ENCODE results near the gene MAST2.
"Not testable (repeated sequence)": the region's sequence is repeated elsewhere in the genome, so short reads cannot be mapped to it uniquely, and the experiment has no call there.

Gene MAST2

DNA sequence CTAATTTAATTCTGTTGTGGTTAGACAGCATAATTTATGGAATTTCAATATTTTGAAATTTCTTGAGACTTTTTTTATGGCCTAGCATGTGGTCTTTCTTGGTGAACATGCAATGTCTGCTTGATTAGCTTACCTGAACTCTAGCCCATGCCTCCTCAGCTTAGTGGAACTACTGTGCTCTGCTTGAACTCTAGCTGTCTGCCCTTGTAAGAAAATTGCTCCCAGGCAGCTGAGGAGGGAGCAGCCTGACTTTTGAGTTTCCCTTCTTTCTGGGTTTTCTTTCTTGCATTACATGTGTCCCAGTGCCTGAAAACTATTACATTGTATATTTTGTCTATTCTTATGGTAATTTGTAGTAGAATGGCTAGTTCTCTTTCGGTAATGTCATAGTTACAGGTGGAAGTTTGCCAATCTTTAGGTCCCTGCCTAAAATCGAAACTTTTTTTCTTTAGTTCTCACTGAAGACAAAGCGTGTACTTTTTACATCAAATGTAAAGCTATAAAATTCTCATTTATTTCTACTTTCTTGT, 105.3 kb downstream of the MAST2 start:
- no peak for DNase-seq

DNA sequence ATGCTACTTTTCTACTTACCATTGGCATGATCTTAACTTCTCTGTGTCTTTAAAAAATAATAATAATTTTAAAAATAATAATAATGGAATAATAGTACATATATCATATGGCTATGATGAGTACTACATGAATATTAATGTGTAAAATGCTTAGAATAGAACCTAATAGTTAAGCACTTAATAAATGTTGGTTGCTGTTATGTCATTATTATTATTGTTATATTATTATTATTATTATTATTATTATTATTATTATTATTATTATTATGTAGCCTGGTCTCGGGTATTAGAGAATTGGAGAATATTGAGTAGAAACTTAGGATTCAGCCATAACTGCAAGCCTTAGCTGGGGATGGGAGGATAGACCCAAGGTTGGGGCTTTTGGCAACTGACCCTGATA, 108.2 kb downstream of the MAST2 start:
- DNase-seq: no peak

DNA sequence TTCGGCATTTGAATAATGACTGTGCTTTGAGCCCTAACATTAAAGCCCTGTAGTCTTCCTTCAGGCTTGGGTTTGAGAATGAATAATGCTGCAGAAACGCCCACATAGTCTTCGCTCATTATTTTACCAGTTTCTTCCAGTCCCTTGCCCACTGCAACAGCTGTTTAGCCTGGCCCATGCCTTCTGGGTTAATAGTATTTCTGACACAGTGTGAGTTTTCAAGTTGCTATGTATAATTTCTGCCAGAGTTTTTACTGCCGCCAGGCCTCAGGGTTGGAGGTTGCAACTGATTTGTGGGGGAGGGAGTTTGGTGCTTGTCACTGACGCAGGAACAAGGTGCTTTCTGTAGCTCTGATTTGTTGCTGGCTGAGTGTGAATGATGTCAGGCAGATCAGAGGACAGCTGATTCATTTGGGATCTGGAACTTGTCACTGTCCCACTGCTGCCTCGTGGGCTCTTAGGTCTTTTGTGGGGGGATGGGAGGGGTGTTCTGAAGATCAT, 109.8 kb downstream of the MAST2 start:
- DNase-seq: no peak

DNA sequence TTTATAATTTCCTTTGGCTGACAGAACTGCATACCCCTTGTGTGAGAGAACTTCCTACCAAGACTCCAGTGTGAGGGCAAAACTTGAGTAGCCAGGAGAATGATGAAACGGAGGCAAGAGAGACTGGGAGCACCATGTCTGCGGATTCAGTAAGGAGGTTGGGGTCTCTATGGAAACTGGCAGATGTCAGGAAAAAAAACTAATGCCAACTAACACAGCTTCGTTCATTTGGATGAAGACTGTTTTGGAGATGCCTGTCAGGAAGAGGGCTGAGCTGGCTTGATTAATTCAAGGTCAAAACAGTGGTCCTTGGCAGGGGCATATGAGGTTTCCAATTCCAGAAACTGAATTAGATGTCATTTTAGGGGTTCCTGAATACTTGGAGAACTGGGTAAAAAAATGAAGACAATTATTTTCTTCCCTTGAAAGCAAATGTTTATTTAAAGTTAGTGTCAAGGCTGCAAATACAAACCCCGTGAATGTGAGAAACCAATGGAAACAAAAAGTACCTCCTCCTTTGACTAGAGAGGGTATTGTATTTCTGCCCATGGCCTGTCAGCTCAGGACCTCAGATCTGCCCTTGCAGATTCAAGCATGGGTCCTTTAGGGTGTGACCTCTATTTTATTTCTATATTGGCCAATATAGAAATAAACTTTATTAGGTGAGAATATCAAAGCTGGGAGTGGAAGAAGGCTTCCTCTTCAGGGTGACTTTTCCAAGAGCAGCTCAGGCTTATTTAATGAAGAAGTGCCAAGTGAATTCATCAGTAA, 110.5 kb downstream of the MAST2 start:
- no peak for DNase-seq

DNA sequence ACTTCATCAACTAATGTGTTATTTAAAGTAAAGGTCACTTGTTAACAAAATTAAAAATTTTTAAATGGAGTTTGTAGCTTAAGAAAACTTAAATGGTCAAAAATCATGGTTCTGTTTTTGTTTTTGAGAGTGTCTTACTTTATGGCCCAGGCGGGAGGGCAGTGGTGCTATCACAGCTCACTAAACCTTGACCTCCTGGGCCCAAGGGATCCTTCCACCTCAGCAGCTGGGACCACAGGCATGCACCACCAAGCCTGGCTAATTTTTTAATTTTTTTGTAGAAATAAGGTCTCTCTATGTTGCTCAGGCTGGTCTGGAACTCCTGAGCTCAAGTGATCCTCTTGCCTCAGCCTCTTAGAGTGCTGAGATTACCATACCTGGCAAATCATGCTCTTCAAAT, 111.4 kb downstream of the MAST2 start:
- DNase-seq: no peak

DNA sequence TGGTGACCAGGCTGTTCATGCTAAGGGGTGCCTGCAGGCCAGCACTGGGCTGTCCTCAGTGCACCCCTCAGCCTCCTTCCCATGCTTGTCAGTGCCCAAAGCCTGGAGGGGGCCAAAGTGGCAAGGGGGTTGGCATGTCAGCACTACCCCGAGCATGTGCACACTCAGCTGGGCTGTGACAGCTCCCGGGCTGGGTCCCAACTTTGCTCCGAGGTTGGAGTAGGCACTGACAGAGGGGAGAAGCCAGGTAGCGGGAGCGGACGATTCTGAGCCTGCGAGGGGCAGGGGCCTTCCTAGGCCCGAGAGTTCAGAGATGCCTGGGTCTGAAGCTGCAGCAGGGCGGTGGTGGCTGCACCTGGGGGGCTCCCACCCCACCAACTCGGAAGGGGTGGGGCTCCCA, 119.0 kb downstream of the MAST2 start:
- no peak for DNase-seq

DNA sequence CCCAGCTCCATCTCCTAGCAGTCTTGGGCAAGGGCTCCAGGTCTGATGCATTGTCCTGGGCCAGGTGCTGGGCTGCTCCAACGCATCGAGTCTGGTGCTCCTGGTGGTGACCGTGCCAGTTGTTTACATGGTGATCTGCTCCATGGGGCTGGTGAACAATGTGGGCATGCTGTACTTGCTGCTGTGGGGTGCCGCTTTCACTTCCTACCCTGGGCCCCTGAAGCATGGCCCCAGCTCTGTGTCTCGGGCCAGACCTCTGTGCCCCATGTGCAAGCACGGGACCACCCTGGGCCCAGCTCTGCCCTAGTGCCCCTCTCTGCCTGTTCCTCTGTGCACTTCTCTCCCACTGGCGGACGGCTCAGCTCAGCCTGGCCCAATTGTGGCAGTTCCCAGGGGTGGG, 119.4 kb downstream of the MAST2 start:
- no peak for DNase-seq

DNA sequence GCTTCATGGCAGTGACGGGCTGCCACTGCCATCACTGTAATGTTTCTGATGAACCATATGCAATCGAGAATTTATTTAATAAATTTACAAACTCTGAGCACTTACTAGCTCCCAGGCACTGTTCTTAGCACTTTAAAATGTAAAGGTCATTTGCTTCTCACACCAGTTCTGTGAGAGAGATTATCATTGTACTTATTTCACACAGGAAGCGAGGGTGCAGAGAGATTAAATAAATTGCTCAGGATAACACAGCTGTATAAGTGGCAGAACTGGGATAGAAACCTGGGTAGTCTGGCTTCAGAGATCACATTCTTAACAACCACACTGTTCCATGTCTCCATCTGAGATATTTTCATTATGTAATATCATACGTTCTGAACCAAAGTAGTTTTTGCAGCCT, 119.9 kb downstream of the MAST2 start:
- no peak for DNase-seq

DNA sequence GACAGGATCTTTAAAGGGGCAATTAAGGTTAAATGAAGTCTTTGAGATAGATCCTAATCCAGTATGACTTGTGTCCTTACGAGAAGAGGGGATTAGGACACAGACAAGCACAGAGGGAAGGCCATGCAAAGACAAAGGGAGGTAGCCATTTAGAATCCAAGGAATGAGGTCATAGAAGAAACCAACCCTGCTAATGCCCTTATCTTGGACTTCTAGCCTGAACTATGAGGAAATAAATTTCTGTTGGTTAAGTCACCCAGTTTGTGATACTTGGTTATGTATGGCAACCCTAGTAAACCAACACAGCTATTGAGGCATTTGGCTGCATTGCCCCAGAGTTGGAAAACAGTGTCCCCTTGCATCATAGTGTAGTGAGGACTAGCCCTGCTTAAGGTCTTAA, 121.3 kb downstream of the MAST2 start:
- DNase-seq: no peak

DNA sequence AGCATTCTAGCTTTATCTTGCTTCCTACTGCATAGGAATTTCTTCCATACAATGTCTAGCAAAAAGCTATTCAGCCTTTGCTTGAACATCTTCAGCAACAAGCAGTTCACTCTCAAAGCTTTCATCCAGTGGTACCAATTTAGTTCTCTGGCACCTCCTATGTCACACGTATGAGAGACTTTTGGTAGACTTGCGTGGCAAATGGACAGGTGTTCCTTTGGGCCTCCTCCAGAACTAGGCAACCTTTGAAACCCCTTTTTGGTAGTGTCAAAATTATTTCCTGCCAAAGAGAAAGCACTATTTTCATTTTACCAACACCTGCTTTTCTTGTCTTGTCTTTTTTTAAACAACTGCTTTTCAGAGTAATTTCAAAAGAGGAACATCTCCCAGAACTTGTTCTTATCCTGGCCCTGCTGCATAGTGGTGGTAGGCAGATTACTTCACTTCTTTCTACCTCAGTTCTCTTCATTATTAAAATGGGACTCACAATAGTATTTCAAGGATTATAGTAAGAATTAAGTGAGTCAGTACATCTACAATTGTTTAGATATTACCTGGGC, 122.4 kb downstream of the MAST2 start:
- no peak for DNase-seq

DNA sequence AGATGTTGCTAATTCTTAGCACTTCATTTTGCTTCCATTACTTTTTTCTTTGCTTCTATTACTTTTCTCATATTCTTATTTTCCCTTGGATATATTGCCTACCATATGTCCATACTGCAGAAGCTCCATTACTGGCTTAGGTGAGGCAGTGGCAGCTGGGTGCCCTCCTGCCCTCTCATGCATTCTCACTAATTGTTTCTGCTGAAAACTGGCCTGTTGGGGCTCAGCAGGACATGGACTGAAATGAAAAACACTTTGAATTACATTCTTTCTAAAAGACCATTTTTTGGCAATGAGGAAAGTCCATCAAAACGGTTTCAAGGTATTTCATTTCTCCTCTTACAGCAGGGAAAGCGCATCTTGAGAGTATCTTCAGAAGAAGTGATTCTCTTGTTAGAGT, 122.9 kb downstream of the MAST2 start:
- no peak for DNase-seq

DNA sequence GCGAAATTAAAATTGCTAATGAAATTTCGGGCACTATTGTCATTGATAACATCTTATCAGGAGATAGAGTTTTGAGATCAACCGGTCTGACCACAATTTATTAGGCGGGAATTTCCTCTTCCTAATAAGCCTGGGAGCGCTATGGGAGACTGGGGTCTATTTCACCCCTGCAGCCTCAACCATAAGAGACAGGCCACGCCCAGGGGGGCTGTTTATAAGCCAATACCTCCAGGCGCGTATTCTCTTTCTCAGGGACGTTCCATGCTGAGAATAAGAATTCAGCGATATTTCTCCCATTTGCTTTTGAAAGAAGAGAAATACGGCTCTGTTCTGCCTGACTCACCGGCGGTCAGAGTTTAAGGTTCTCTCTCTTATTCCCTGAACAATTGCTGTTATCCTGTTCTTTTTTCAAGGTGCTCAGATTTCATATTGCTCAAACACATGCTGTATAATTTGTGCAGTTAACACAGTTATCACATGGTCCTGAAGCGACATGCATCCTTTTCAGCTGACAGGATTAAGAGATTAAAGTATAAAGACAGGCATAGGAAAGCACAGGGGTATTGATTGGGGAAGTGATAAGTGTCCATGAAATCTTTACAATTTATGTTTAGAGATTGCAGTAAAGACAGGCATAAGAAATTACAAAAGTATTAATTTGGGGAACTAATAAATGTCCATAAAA, 124.0 kb downstream of the MAST2 start:
- DNase-seq: not testable (repeated sequence)

DNA sequence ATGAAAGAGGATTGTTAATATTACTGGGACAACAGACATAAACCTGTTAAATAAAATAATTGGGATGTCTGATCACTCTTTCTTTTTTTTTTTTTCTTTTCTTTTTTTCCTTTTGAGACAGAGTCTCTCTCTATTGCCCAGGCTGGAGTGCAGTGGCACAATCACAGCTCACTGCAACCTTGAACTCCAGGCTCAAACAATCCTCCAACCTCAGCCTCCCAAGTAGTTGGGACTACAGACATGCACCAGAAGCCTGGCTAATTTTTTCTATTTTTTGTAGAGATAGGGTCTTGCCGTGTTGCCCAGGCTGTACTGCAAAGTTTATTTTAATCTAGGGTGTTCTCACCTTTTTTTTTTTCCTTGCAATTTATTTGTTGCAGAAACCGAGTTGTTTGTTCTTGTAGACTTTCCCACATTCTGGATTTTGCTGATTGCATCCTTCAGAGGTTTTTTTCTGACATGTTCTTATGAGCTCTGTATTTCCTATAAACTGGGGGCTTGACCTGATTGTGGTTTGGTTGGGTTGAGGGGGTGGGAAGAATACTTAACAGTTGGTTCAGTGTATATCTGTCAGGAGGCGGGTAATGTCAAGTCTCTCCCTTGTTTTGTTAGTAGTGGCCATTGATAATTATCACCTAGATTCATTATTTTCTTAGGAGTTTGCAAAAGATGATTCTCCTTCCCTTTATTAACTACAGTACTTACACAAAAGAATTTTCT, 125.2 kb downstream of the MAST2 start:
- DNase-seq: no peak

DNA sequence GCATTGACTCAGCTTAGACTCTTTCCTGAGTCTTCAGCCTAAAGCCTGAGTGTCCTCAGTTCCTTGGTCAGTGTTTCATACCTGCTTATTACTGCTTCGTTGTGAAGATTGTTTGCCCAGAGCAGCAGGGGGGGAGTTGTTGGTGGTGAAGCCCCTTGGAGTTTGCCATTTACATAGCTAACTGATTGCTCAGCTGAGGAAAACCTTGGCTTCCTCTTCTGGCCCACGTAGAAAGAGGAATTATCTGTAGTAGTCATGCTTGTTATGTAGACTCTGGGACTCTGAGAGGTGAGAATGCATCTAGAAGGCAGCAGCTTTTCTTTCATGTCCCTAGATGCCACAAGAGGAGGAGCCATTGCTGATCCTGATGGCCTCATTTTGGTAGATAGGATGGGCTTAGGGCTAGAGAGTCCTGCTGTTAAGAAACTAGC, 125.9 kb downstream of the MAST2 start:
- DNase-seq: no peak

DNA sequence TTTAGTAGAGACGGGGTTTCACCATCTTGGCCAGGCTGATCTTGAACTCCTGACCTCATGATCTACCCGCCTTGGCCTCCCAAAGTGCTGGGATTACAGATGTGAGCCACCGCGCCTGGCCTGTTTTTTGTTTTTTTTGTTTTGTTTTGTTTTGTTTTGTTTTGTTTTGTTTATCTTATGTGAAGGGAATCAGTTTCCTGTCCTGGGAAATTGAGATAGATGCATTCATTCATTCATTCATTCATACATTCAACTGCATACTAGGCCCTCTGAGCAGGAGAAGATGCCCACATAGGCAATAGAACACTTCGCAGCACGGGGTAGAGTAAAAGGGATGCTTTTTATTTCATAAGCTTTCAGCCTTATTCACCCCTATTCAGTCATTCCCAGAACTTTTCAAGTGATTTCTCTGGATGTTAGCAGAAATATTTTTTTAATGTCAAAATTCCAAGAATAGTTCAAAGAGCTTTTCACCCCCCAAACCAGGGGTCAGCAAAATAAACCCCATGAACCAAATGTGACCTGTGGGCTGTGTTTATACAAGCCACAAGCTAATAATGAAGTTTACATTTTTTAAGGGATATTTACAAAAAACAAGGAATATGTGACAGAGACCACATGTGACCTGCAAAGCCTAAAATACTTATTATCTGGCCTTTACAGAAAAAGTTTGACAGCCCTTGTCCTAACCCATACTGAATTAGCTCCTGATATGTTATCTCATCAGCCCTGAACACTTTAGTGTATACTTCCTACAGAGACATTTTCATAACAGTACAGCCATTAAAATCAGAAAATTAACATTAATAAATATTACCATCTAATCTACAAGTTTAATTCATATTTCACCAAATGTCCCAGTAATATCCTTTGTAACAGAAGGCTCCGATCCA, 127.1 kb downstream of the MAST2 start:
- DNase-seq: no peak

DNA sequence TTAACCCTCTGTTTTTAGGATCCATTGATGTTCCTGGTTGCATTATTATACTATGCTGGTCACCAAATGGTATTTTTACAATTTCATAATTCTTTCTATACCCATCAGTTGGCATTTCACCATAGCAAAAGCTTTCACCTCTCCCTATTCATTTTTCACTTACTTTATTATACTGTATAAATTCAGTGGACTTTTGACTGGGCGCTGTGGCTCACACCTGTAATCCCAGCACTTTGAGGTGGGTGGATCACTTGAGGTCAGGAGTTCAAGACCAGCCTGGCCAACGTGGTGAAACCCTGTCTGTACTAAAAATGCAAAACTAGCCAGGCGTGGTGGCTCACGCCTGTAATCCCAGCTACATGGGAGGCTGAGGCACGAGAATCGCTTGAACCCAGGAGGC, 128.8 kb downstream of the MAST2 start:
- DNase-seq: not testable (repeated sequence)

DNA sequence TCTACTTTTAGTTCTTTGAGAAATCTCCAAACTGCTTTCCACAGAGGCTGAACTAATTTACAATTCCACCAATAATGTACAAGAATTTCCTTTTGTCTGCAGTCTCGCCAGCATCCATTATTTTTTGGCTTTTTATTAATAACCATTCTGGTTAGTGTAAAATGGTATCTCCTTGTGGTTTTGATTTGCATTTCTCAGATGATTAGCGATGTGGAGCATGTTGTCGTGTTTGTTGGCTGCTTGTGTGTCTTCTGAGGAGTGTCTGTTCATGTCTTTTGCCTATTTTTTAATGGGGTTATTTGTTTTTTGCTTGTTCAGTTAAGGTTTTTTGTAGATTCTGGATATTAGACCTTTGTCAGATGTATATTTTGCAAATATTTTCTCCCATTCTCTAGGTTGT, 131.5 kb downstream of the MAST2 start:
- DNase-seq: no peak

DNA sequence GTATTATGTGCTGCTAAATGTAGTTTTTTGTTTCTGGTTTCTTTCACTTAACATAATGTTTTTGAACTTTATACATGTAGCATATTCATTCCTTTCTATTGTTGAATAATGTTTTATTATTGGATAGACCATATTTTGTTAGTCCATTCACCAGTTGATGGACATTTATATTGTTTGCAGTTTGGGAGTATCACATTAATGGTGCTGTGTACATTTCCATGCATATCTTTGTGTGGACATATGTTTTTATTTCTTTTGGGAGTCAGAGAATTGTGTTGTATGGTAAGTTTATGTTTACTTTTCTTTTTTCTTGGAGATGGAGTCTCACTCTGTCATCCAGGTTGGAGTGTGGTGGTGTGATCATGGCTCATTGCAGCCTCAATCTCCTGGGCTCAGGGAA, 134.6 kb downstream of the MAST2 start:
- no peak for DNase-seq

DNA sequence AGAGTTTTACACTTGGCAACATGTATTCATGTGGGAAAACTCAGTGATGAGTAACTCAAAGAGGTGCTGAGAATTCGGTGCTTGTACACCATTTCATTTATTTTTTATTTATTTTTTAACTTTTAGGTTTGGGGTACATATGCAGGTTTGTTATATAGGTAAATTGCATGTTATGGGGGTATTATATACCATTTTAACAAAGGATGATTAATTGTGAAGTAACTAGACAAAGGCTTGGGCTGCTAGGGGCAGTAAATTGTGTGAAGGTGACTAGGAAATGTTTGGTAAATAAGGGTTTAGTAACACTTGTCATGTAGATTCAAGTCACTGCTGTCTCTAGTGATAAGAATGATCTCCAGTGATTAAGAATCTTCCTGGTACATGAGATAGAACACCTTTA, 139.0 kb downstream of the MAST2 start:
- DNase-seq: no peak

DNA sequence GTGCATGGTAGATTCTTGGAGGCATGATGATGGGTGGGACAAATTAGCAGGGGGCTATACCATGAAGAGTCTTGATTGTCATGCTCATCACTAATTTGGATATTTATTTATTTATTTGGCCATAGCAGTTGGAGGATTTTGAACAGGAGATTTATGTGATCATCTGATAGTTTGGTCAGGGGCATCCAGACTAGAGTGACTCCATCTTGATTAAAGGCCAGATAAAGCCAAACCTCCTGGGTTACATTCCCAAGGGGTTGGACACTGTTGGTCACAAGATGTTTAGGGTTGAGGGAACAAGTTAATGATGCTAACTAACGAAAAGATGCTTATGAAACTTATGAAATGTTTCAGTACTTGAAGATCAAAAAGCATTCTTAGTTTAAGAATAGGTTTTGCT, 139.8 kb downstream of the MAST2 start:
- DNase-seq: no peak

DNA sequence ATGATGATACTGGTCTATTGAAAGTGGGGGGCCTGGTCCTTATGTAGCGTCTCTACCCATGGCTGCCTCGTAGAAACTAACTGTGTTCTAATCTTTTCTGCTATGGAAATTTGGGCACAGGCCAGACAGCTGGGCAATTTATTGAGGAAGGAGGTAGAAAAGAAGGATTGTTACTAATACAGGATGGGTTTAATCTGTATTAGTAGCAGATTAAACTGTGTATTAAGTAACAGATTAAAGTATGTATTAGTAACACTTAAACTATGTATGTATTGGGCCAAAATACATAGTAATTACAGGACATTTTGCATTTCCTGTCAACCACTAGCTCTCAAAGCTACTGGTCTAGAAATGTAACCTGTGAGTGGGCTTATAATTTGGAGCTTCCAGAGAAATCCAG, 142.0 kb downstream of the MAST2 start:
- no peak for DNase-seq

DNA sequence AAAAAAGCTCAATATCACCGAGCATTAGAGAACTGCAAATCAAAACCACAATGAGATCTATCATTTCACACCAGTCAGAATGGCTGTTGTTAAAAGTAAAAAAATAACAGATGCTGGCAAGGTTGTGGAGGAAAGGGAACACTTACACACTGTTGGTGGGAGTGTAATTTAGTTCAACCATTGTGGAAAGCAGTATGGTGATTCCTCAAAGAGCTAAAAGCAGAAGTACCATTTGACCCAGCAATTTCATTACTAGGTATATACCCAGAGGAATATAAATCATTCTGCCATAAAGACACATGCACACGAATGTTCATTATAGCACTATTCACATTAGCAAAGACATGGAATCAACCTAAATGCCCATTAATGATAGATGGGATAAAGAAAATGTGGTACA, 146.1 kb downstream of the MAST2 start:
- not testable (repeated sequence) for DNase-seq
